ENCODE measurements around the gene FMN2.

DNA sequence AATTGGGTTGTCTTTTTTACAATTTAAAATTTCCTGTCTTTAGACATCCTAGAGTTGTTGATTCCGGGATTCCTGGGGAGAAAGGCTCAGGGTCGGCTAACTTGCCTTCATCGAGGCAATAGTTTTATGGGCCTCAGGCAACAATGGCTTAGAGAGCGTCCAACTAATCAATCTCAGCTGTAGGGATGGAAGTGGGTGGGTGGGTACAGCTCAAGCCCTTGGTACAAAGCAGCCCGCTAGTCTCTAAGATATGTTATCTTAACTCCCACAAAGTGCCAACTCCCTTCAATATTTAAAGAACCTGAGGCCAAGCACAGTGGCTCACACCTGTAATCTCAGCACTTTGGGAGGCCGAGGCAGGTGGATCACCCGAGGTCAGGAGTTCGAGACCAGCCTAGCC lies 6.9 kb upstream of the FMN2 start:
- TF ChIP-seq, protein P1, sequence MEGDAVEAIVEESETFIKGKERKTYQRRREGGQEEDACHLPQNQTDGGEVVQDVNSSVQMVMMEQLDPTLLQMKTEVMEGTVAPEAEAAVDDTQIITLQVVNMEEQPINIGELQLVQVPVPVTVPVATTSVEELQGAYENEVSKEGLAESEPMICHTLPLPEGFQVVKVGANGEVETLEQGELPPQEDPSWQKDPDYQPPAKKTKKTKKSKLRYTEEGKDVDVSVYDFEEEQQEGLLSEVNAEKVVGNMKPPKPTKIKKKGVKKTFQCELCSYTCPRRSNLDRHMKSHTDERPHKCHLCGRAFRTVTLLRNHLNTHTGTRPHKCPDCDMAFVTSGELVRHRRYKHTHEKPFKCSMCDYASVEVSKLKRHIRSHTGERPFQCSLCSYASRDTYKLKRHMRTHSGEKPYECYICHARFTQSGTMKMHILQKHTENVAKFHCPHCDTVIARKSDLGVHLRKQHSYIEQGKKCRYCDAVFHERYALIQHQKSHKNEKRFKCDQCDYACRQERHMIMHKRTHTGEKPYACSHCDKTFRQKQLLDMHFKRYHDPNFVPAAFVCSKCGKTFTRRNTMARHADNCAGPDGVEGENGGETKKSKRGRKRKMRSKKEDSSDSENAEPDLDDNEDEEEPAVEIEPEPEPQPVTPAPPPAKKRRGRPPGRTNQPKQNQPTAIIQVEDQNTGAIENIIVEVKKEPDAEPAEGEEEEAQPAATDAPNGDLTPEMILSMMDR (conservative IDR thresholded peaks at IDR 0.05) = no peak
- no peak for TF ChIP-seq ZFX (IDR thresholded peaks at IDR 0.05)
